Measurements from ENCODE around the gene PAK2. TPM values are rescaled to one million over a fixed set of nuclear protein-coding genes. Genes with fewer than 3 reads are reported as not detected.

Gene PAK2
- total and polyA plus RNA-seq, 10 donors, result 21.2 to 113 (median 99.9) TPM

DNA sequence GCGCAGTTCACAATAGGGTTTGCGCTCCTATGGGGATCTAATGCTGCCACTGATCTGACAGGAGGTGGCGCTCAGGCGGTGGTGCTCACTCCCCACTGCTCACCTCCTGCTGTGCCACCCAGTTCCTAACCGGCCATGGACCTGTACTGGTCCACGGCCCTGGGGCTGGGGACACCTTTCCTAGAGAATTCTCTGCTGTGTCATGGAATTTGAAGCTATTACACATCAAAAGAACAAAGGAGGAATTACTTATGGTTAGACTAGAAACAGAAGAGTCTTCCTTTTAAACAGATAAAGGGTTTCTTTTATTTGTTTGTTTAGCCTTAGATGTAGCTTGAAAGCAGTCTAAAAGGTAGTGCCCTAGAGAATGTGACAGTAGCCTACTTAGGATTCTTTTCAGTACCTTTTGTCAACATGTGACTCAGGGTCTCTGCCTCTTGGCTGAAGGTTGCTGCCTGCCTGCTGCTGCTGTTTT lies 50.3 kb downstream of the PAK2 start:
- H3K9me3 ChIP-seq, result no peaks in the 10 kb centered on the region
- no peak overlapping the region for H3K27ac ChIP-seq
- no peak for TF ChIP-seq POLR2A (IDR thresholded peaks at IDR 0.05)
- TF ChIP-seq, protein P1, sequence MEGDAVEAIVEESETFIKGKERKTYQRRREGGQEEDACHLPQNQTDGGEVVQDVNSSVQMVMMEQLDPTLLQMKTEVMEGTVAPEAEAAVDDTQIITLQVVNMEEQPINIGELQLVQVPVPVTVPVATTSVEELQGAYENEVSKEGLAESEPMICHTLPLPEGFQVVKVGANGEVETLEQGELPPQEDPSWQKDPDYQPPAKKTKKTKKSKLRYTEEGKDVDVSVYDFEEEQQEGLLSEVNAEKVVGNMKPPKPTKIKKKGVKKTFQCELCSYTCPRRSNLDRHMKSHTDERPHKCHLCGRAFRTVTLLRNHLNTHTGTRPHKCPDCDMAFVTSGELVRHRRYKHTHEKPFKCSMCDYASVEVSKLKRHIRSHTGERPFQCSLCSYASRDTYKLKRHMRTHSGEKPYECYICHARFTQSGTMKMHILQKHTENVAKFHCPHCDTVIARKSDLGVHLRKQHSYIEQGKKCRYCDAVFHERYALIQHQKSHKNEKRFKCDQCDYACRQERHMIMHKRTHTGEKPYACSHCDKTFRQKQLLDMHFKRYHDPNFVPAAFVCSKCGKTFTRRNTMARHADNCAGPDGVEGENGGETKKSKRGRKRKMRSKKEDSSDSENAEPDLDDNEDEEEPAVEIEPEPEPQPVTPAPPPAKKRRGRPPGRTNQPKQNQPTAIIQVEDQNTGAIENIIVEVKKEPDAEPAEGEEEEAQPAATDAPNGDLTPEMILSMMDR (IDR thresholded peaks at IDR 0.05 in 8 of 11, conservative IDR thresholded peaks at IDR 0.05 in 3 of 11), result no peak
- no peak for TF ChIP-seq POLR2AphosphoS5 (IDR thresholded peaks at IDR 0.05)
- no peaks in the 10 kb centered on the region for H3K27me3 ChIP-seq (replicated peaks in 1 of 7)
- WGBS, 5 donors, result 95 to 99% (median 96%) methylated on average over 4 to 6 of the region's 6 CpGs
- H3K36me3 ChIP-seq, result peaks cover 0 to 97% (median 11%) of the 10 kb centered on the region in 6 donors
- DNase-seq, result no peak
- intact Hi-C loops (cut with DNase I; ENCODE audit: low total_unique reads), result no loop called here
- no peak overlapping the region for H3K4me3 ChIP-seq
- peaks cover 0 to 42% (median 4%) of the 10 kb centered on the region in 6 donors for H3K4me1 ChIP-seq

DNA sequence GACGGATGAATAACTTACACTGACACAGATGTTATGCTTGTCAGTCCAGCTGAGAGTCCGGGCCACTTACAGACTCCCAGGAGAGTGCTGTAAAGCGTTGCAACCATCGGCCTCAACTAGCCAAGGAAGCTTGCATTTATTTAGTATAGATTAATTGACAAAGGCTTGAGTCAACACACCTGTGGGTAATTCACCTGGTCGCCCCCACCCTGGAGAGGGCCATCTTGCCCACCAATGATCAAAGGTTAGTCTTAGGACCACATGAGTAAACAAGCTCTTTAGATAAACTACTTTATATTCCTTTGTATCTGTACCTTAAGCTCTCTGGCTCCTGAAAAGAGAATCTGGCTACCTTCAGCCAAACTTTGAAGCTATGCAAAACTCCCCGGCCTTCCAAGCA lies 51.0 kb downstream of the PAK2 start:
- Histone ChIP-seq H3K4me3 (no peak overlapping the region), H3K36me3 (peaks cover 0 to 97% (median 9%) of the 10 kb centered on the region in 6 donors), H3K27me3 (replicated peaks in 1 of 7) (no peaks in the 10 kb centered on the region), H3K27ac (no peak overlapping the region), H3K9me3 (no peaks in the 10 kb centered on the region), H3K4me1 (peaks cover 0 to 42% (median 4%) of the 10 kb centered on the region in 6 donors)
- DNase-seq, result no peak
- WGBS, 5 donors, result 93 to 100% (median 98%) methylated on average over 6 of the region's 6 CpGs
- intact Hi-C loops (cut with DNase I; ENCODE audit: low total_unique reads), result no loop called here
- TF ChIP-seq POLR2A (IDR thresholded peaks at IDR 0.05) (no peak), POLR2AphosphoS5 (IDR thresholded peaks at IDR 0.05) (no peak)
- TF ChIP-seq, protein P1 (IDR thresholded peaks at IDR 0.05 in 8 of 11, conservative IDR thresholded peaks at IDR 0.05 in 3 of 11), result no peak

DNA sequence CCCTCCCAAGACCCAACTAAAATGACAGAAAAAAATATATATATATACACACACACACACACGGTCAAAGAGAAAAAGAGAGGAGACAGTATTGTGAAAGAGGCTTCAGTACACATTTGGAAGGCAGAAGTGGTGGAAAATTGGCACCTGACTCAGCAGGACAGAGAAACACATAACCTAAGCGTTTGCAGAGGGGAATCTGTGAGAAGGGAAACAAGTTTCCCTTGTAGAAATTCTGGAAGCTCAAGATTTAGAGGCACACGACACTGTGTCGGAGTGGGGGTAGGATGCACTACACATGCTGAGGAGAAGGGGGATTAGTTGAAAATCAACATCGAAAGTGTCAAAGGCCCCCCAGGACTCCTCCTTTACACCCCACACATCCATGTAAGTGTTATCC lies 53.1 kb downstream of the PAK2 start:
- intact Hi-C loops (cut with DNase I; ENCODE audit: low total_unique reads), result no loop called here
- H3K9me3 ChIP-seq, result no peaks in the 10 kb centered on the region
- H3K27ac ChIP-seq, result peak overlapping the region in 3 of 8 donors; percentile 11 to 19 (median 15)
- H3K4me1 ChIP-seq, result peaks cover 0 to 36% (median 1%) of the 10 kb centered on the region in 6 donors
- H3K36me3 ChIP-seq, result peaks cover 0 to 81% (median 11%) of the 10 kb centered on the region in 6 donors
- TF ChIP-seq, protein P1 (IDR thresholded peaks at IDR 0.05 in 8 of 11, conservative IDR thresholded peaks at IDR 0.05 in 3 of 11), result no peak
- TF ChIP-seq POLR2AphosphoS5 (IDR thresholded peaks at IDR 0.05) (no peak), POLR2A (IDR thresholded peaks at IDR 0.05) (no peak)
- no peak overlapping the region for H3K4me3 ChIP-seq
- 56 to 86% (median 69%) methylated on average over 5 of the region's 5 CpGs for WGBS, 5 donors
- H3K27me3 ChIP-seq (replicated peaks in 1 of 7), result no peaks in the 10 kb centered on the region
- DNase-seq, result no peak

DNA sequence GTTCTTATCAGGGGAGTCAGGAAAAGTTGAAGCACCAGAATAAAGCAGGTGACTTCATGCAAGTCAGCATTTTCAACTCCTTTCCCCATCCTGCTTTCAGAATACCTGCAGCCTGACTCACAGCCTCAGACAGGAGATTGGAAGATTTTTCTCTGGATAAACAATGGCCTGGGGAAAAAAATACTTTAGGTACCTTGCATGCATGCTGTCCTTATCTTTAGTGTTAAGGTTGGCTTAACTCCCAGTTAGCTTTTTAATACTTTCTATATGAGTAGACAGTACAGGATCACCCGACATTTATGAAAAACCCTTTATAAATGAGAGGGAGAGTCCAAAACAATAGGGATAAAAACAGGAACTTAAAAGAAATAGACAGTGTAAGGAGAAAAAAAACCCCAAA lies 53.6 kb downstream of the PAK2 start:
- Histone ChIP-seq H3K4me1 (peaks cover 0 to 31% (median 1%) of the 10 kb centered on the region in 6 donors), H3K36me3 (peaks cover 0 to 77% (median 11%) of the 10 kb centered on the region in 6 donors), H3K27me3 (replicated peaks in 1 of 7) (no peaks in the 10 kb centered on the region), H3K9me3 (no peaks in the 10 kb centered on the region), H3K27ac (peak overlapping the region in 3 of 8 donors; percentile 11 to 19 (median 15)), H3K4me3 (no peak overlapping the region)
- intact Hi-C loops (cut with DNase I; ENCODE audit: low total_unique reads), result no loop called here
- TF ChIP-seq, protein P1 (IDR thresholded peaks at IDR 0.05 in 8 of 11, conservative IDR thresholded peaks at IDR 0.05 in 3 of 11), result no peak
- TF ChIP-seq POLR2A (IDR thresholded peaks at IDR 0.05), result no peak
- no peak for TF ChIP-seq POLR2AphosphoS5 (IDR thresholded peaks at IDR 0.05)
- WGBS, 5 donors, result 41 to 74% (median 54%) methylated on average over 1 of the region's 1 CpG
- DNase-seq, result no peak
